ENCODE data around the gene IMMP1L.

DNA sequence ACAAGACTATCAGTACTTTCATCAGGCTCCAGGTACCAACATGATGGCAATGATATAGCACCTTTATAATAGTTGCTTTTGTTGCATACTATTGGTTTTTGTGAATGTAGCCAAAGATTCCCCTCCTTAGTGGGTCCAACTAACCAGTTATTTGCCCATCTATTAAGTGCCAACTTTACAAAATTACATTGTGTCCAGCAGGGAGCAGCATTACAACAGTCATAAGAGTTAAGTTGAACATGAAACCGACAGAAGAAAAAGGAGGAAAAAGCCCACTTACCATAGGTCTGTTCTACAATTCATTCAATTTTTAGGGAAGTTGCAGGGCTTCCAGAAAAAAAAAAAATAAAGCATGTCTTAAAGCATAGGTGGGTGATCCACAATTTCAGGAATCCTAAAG, 21.6 kb downstream of the IMMP1L start:
- TF ChIP-seq YY1 (IDR thresholded peaks at IDR 0.05; ENCODE audit: insufficient read depth, insufficient read length) (no peak), ZNF274 (IDR thresholded peaks at IDR 0.05; ENCODE audit: low read depth, low read length) (no peak), SUZ12 (IDR thresholded peaks at IDR 0.05; ENCODE audit: extremely low read depth, insufficient read depth, insufficient read length) (no peak)
